MCF 10A (cell line): ENCODE data around the gene ORAI1. TPM values are rescaled to one million over a fixed set of nuclear protein-coding genes. Genes with fewer than 3 reads are reported as not detected.

ENCODE experiments used
- Bru-seq: library from RNA; stranded (reverse); fragments of 400-500 nt; gene quantifications from one replicate; lab custom pipeline; 2021; lab: Mats Ljungman, UMichigan
- BruChase-seq, 2 experiments: library from RNA; stranded (reverse); fragments of 400-500 nt; gene quantifications; one replicate each; lab custom pipeline; 2021; lab: Mats Ljungman, UMichigan
- BruUV-seq: library from RNA; stranded (reverse); fragments of 400-500 nt; replicated peaks from 2 replicates; lab custom pipeline; 2021; lab: Mats Ljungman, UMichigan
- CTCF ChIA-PET: fragments of 300-600 bp; sonication (Branson Sonifier 250); formaldehyde crosslinking; extraction: SDS; loops from one replicate; lab custom pipeline; 2021; ENCODE audit warnings: antibody characterized with exemption, inconsistent platforms; lab: Yijun Ruan, JAX
- POLR2A ChIA-PET: fragments of 300-600, 350-650 bp; sonication (Branson Sonifier 250); formaldehyde crosslinking; extraction: SDS; loops from one replicate; lab custom pipeline; 2020; ENCODE audit warnings: antibody characterized with exemption, inconsistent platforms; lab: Yijun Ruan, JAX
- DNase-seq: peaks from one replicate; pipeline ENCODE4 v3.0.0-alpha.2; 2018; ENCODE audit not compliant: unreplicated experiment
- H3K27ac Mint-ChIP-seq: one replicate; pipeline ENCODE4 v1.8.0; 2022; ENCODE audit warnings: mild to moderate bottlenecking, low read depth, mixed read lengths; ENCODE audit not compliant: unreplicated experiment
- H3K27me3 Mint-ChIP-seq: one replicate; pipeline ENCODE4 v1.8.0; 2022; ENCODE audit warnings: mixed read lengths; ENCODE audit not compliant: insufficient read depth, unreplicated experiment
- H3K36me3 Mint-ChIP-seq: one replicate; pipeline ENCODE4 v1.8.0; 2022; ENCODE audit warnings: mild to moderate bottlenecking, moderate library complexity, mixed read lengths; ENCODE audit not compliant: insufficient read depth, unreplicated experiment
- H3K4me1 Mint-ChIP-seq: one replicate; pipeline ENCODE4 v1.8.0; 2022; ENCODE audit warnings: mixed read lengths; ENCODE audit not compliant: insufficient read depth, unreplicated experiment
- H3K4me3 Mint-ChIP-seq: one replicate; pipeline ENCODE4 v1.8.0; 2022; ENCODE audit warnings: mild to moderate bottlenecking, moderate library complexity, mixed read lengths; ENCODE audit not compliant: unreplicated experiment
- H3K9me3 Mint-ChIP-seq: one replicate; pipeline ENCODE4 v1.8.0; 2022; ENCODE audit warnings: mixed read lengths; ENCODE audit not compliant: unreplicated experiment
- intact Hi-C: fragments of 100-400 bp; cut with micrococcal nuclease; formaldehyde crosslinking; loops from 2 replicates; pipeline ENCODE4 v1.14.1; 2022
- long read RNA-seq: library from polyadenylated mRNA; stranded (forward); transcript quantifications from one replicate; pipeline ENCODE4 v2.0.0, GENCODE V29; 2022
- total RNA-seq: library from RNA; stranded (reverse); gene quantifications from 2 replicates; pipeline ENCODE4 v1.2.3, GENCODE V29; 2022
- TF ChIP-seq, protein P1 (sequence below): fragments of 200-600 bp; IDR thresholded peaks from one replicate; pipeline ENCODE4 v1.8.0; 2022; ENCODE audit warnings: antibody characterized with exemption, mild to moderate bottlenecking; ENCODE audit not compliant: unreplicated experiment

ORAI1 gene
- total RNA-seq: 12.1 and 16.3 TPM in 2 replicates
- percentile 48 among the genes with signal in this experiment for Bru-seq, nascent RNA
- percentile 42 among the genes with signal in this experiment for BruChase-seq, experiment 1, labeled RNA remaining after a 6-hour chase
- BruChase-seq, experiment 2, labeled RNA remaining after a 2-hour chase: percentile 37 among the genes with signal in this experiment
- long read RNA-seq, transcript ORAI1-203 (2 exons, 2,138 nt): major isoform, 52 of 68 reads
- long read RNA-seq, partial matches to known transcripts: 13 of 68 reads
- long read RNA-seq, other reads (novel, unspliced or antisense): 3 of 68 reads

DNA sequence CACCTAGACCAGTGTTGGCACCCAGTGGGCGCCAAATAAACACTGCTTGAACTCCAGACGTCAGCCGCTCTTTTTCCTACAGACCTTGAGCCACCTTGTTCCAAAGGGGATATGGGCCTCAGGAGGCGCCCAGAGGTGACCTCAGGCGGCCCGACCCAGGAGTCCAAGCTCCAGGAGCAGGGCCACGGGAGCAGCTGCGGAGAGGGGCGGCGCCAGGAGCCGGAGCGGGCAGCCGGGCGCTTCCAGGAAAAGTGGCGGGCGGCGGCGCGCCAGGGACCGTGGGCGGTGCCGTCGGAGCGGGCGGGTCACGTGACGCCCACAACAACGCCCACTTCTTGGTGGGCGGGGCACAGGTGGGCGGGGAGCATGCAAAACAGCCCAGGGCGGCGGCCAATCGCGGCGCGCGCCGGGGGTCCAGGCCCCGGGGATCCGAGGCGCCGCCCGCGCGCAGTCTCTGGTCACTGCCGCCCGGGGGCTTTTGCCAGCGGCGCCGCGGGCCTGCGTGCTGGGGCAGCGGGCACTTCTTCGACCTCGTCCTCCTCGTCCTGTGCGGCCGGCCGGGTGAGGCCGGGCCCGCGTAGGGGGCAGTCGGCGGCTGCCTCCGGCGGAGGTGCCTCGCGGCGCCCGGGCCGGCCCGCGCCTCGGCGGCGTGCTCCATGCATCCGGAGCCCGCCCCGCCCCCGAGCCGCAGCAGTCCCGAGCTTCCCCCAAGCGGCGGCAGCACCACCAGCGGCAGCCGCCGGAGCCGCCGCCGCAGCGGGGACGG lies at the start of gene ORAI1:
Gene ORAI1, plus strand, starts transcription at position 444 of the 766 bp plus-strand sequence.
- Mint-ChIP-seq H3K27ac (no peak within 1 kb of the TSS), H3K9me3 (no peaks in the 10 kb centered on the region), H3K36me3 (no peaks in the 10 kb centered on the region), H3K4me3 (peak within 1 kb of the TSS; percentile 76), H3K4me1 (peaks cover 4% of the 10 kb centered on the region), H3K27me3 (no peaks in the 10 kb centered on the region)
- POLR2A ChIA-PET: interaction anchor here (0.6 to 1.6 kb wide), 10 partner anchors 11 to 290 kb away, joined by 3 to 8 read pairs (median 4); partner anchors contain the start of genes MORN3 and RHOF
- CTCF ChIA-PET: interaction anchor here (0.6 to 2.7 kb wide), 8 partner anchors 9 to 903 kb away, joined by 3 to 13 read pairs (median 3); no protein-coding TSS in a partner anchor
- TF ChIP-seq, protein P1, sequence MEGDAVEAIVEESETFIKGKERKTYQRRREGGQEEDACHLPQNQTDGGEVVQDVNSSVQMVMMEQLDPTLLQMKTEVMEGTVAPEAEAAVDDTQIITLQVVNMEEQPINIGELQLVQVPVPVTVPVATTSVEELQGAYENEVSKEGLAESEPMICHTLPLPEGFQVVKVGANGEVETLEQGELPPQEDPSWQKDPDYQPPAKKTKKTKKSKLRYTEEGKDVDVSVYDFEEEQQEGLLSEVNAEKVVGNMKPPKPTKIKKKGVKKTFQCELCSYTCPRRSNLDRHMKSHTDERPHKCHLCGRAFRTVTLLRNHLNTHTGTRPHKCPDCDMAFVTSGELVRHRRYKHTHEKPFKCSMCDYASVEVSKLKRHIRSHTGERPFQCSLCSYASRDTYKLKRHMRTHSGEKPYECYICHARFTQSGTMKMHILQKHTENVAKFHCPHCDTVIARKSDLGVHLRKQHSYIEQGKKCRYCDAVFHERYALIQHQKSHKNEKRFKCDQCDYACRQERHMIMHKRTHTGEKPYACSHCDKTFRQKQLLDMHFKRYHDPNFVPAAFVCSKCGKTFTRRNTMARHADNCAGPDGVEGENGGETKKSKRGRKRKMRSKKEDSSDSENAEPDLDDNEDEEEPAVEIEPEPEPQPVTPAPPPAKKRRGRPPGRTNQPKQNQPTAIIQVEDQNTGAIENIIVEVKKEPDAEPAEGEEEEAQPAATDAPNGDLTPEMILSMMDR: no peak
- no TSS peak for BruUV-seq
- intact Hi-C loops: loop anchor here (2.0 kb wide), 1 partner anchor 47 kb away; no protein-coding TSS in a partner anchor
- peak; percentile 93 for DNase-seq

DNA sequence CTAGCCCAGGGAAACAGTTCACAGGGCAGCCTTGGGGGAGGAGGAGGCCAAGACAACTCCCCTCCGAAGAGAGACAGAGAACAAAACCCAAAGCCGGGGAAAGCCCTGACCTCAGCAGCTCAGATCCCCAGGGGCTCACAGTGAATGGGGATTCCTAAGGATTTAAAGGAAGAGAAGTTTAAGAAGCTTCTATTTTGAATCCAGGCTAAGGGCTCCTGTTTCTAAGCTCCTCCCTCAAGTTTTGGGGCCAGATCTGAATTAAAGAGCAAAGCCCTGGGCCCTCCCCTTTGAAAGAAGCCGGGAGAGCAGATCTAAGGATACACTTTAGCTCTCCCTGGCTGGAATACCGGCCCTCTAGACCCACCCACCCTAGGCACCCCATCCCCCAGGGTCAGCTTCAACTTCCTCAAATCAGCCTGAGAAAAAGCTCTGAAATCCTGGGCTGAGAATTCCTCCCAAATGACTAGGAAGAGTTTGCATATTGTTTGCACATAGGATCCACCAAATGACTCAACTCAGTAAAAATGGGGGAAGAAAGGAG lies 49.4 kb upstream of the ORAI1 start:
- Mint-ChIP-seq H3K27me3 (no peaks in the 10 kb centered on the region), H3K4me1 (no peaks in the 10 kb centered on the region), H3K4me3 (peak overlapping the region; percentile 31), H3K27ac (no peak overlapping the region), H3K36me3 (peaks cover 7% of the 10 kb centered on the region), H3K9me3 (no peaks in the 10 kb centered on the region)
- no peak for DNase-seq
- TF ChIP-seq, protein P1: no peak
- BruUV-seq: no TSS peak
- intact Hi-C loops: no loop called here
- POLR2A ChIA-PET: interaction anchor here (1.2 kb wide), 1 partner anchor 23 kb away, joined by 3 read pairs; no protein-coding TSS in a partner anchor
- CTCF ChIA-PET: interaction anchor here (0.6 to 2.7 kb wide), 7 partner anchors 24 to 218 kb away, joined by 3 to 11 read pairs (median 3); no protein-coding TSS in a partner anchor

DNA sequence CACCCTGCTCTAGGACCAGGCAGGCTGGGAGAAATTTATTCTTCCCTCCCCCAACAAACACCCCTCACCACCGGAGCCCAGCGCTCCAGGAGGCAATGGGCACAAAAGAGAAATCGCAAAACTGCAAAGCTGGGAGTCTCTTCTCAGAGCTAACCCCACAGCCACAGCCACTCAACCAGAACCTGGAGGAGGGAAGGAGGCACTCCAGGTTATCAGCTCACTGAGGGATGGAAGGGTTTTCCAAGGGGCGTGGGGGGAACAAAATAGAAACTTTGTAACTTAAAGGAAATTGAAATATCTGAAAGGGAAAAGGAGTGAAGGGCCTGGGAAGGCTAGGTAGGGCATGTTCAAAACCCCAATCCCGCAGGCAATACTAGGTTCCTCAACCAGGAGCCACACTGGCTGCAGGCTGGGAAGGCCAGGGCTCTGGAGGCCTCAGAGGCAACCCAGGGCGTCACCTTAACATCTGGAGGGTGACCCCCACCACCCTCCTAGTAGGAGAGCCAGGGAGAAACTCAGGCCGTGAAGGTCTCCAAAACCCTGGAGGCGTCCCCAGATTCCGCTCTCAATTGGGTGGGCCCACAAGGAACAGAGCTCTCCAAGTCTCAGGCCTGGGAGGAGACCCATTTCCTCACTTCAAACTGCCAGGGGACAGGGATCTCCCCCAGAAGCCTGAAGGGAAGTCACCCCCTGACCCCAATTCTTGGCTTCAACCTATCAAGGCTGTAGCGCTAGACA lies 48.7 kb upstream of the ORAI1 start:
- Mint-ChIP-seq H3K9me3 (no peaks in the 10 kb centered on the region), H3K4me1 (no peaks in the 10 kb centered on the region), H3K27ac (no peak overlapping the region), H3K27me3 (no peaks in the 10 kb centered on the region), H3K36me3 (peaks cover 6% of the 10 kb centered on the region), H3K4me3 (peak overlapping the region; percentile 31)
- intact Hi-C loops: no loop called here
- BruUV-seq: no TSS peak
- POLR2A ChIA-PET: interaction anchor here (1.2 kb wide), 1 partner anchor 24 kb away, joined by 3 read pairs; no protein-coding TSS in a partner anchor
- no peak for DNase-seq
- TF ChIP-seq, protein P1: no peak
- CTCF ChIA-PET: interaction anchor here (0.6 to 2.7 kb wide), 7 partner anchors 24 to 217 kb away, joined by 3 to 11 read pairs (median 3); no protein-coding TSS in a partner anchor
